Osteocyte (in vitro differentiated cells): ENCODE measurements around the gene MTCH2. TPM values are rescaled to one million over a fixed set of nuclear protein-coding genes. Genes with fewer than 3 reads are reported as not detected.

Experiments used
- DNase-seq: peaks from one replicate; pipeline ENCODE4 v3.0.0; 2021; ENCODE audit warnings: mixed read lengths; ENCODE audit not compliant: unreplicated experiment; ENCODE audit errors: extremely low spot score
- H3K27ac Mint-ChIP-seq: one replicate; pipeline ENCODE4 v1.8.0; 2021; ENCODE audit warnings: mild to moderate bottlenecking, mixed read lengths; ENCODE audit not compliant: unreplicated experiment
- H3K27me3 Mint-ChIP-seq: one replicate; pipeline ENCODE4 v1.8.0; 2021; ENCODE audit warnings: mixed read lengths; ENCODE audit not compliant: unreplicated experiment
- H3K36me3 Mint-ChIP-seq: one replicate; pipeline ENCODE4 v1.8.0; 2021; ENCODE audit warnings: mixed read lengths; ENCODE audit not compliant: unreplicated experiment
- H3K4me1 Mint-ChIP-seq: one replicate; pipeline ENCODE4 v1.8.0; 2021; ENCODE audit warnings: mixed read lengths; ENCODE audit not compliant: unreplicated experiment
- H3K4me3 Mint-ChIP-seq: one replicate; pipeline ENCODE4 v1.8.0; 2021; ENCODE audit warnings: mild to moderate bottlenecking, moderate library complexity, mixed read lengths; ENCODE audit not compliant: unreplicated experiment
- H3K9me3 Mint-ChIP-seq: one replicate; pipeline ENCODE4 v1.8.0; 2021; ENCODE audit warnings: mixed read lengths; ENCODE audit not compliant: unreplicated experiment
- CTCF ChIP-seq: fragments of 200-600 bp; sonication (generic); IDR thresholded peaks from 2 replicates; pipeline ENCODE4 v1.5.0; 2021; ENCODE audit warnings: antibody characterized with exemption, mild to moderate bottlenecking, moderate library complexity
- total RNA-seq: library from RNA; stranded (reverse); gene quantifications from 2 replicates; pipeline ENCODE4 v1.2.1, GENCODE V29; 2021

MTCH2 gene
- total RNA-seq, 1 donor from 2014 or later, result 84.4 TPM

- peaks cover 4% of the 10 kb centered on the region for H3K4me1 Mint-ChIP-seq
- H3K36me3 Mint-ChIP-seq, result no peaks in the 10 kb centered on the region
- no peak for TF ChIP-seq CTCF
- H3K27me3 Mint-ChIP-seq, result peaks cover 9% of the 10 kb centered on the region
- H3K9me3 Mint-ChIP-seq, result no peaks in the 10 kb centered on the region
- no peak overlapping the region for H3K4me3 Mint-ChIP-seq
- no peak for DNase-seq
- no peak overlapping the region for H3K27ac Mint-ChIP-seq
Observed at GRCh38 chr11:47599902-47600301, 42.5 kb downstream of the MTCH2 start.

DNA sequence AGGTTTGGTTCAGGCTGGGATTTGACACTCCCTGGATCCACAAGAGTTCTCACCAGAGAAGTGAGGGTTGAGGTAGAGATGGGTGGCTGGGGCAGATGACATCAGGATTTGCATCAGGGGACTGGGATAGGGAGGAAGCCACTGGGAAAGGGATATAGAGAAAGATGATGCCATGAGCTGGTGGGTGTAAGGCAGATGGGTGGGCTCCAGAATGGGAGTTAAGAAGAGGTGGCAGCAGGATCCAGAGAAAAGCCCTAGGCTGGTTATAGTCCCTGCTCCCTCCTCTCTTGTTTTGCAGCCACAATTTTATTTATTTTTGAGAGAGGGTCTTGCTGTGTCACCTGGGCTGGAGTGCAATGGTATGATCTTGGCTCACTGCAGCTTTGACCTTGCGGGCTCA, 46.4 kb downstream of the MTCH2 start:
- DNase-seq, result no peak
- TF ChIP-seq CTCF, result no peak
- Mint-ChIP-seq H3K27me3 (peaks cover 26% of the 10 kb centered on the region), H3K4me1 (peaks cover 13% of the 10 kb centered on the region), H3K27ac (no peak overlapping the region), H3K4me3 (no peak overlapping the region), H3K9me3 (no peaks in the 10 kb centered on the region), H3K36me3 (no peaks in the 10 kb centered on the region)

DNA sequence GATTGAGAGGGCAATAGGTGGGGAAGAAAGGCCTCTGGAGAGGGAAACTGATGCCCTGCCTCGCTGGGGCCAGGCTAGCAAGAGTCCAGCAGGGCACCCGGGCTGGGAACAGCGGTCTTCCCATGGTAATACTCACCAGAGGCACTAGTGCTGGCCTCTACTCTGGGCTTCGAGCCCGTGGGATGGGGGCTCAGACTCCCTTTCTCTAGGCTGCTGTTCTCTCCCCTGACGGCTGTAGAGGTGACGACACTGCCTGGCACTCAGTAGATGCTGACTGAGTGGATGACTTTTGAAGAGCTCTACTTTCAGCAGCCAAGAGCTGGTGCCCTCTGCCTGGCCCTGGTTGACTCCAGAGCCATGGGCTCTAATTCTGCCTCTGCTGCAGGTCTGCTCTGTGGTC, 47.3 kb downstream of the MTCH2 start:
- H3K36me3 Mint-ChIP-seq, result no peaks in the 10 kb centered on the region
- peak overlapping the region; percentile 48 for H3K4me3 Mint-ChIP-seq
- no peak for DNase-seq
- no peak overlapping the region for H3K27ac Mint-ChIP-seq
- peaks cover 13% of the 10 kb centered on the region for H3K4me1 Mint-ChIP-seq
- TF ChIP-seq CTCF, result no peak
- H3K27me3 Mint-ChIP-seq, result peaks cover 26% of the 10 kb centered on the region
- H3K9me3 Mint-ChIP-seq, result no peaks in the 10 kb centered on the region

GRCh38 chr11:47593934-47594855, 48.2 kb downstream of the MTCH2 start, which contains the start of gene C1QTNF4:
TSS of gene C1QTNF4 (minus strand) at chr11:47594411. CDS start at chr11:47590810, 3,601 bp downstream.
- Mint-ChIP-seq H3K27ac (no peak within 1 kb of the TSS), H3K9me3 (no peaks in the 10 kb centered on the region), H3K4me3 (peak within 1 kb of the TSS; percentile 56), H3K4me1 (peaks cover 10% of the 10 kb centered on the region), H3K27me3 (peaks cover 26% of the 10 kb centered on the region), H3K36me3 (no peaks in the 10 kb centered on the region)
- TF ChIP-seq CTCF, result no peak
- no peak for DNase-seq

DNA sequence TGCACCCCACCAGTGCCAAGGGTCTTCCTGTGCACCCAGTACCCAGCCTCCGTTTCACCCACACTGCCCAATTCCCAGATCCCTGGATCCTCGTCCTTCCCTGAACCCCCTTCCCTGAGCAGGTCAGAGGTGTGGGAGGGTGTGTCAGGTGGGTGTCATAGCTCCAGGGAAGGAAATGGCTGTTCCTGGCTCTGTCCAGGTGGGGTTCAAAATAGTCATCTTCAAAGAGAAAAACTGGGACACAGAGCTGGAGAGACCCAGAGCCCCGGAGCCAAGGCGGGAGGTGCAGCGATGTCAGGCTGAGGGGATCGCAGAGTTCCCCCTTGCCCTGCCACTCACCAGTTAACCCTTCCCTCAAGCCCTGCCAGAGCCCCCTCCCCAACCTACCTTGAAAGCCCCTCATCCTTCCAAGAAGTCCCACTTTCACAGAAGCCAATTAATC, 48.8 kb downstream of the MTCH2 start:
- DNase-seq, result no peak
- Mint-ChIP-seq H3K27me3 (peaks cover 26% of the 10 kb centered on the region), H3K36me3 (no peaks in the 10 kb centered on the region), H3K4me1 (peaks cover 9% of the 10 kb centered on the region), H3K9me3 (no peaks in the 10 kb centered on the region), H3K4me3 (peak overlapping the region; percentile 56), H3K27ac (no peak overlapping the region)
- TF ChIP-seq CTCF, result no peak
